Adipose tissue (tissue), 3 donors: ENCODE data around the gene AP3S1. TPM values are rescaled to one million over a fixed set of nuclear protein-coding genes. Genes with fewer than 3 reads are reported as not detected.
A peak's percentile ranks its signal among the peaks of the same experiment; 100 is the strongest.
"Not testable (repeated sequence)": the region's sequence is repeated elsewhere in the genome, so short reads cannot be mapped to it uniquely, and the experiment has no call there.

Experiments
- H3K27ac ChIP-seq: one replicate; pipeline ENCODE4 v1.5.1; 2013; ENCODE audit warnings: low read depth, low read length
- WGBS, 3 donors: extraction: QIAGEN DNeasy Blood & Tissue Kit; methylation state at CpG; one replicate each; pipeline ENCODE4 v1.1.7; 2013; 5-methylcytosine and 5-hydroxymethylcytosine counted together
- polyA plus RNA-seq, 3 donors: library from polyadenylated mRNA; stranded (reverse); fragments of 200-250 nt; gene quantifications; one replicate each; pipeline ENCODE4 v1.2.3, GENCODE V29; 2013
- donor health status: healthy with polysubstance abuse.
- donor health status: Bipolar disorder and iron deficiency.
- donor health status: healthy.

The AP3S1 gene
- polyA plus RNA-seq = 100 to 1,000 TPM in 1 of 3 donors, 10 to 100 TPM in 2; 43.0 to 127 (median 44.7) TPM

- 10% methylated on average over 65 of the region's 65 CpGs for WGBS, 3 donors
- peak within 1 kb of the TSS; percentile 30 for H3K27ac ChIP-seq
These were observed at the start of gene AP3S1, which contains the start of gene ATG12 for GRCh38 chr5:115841382-115842088. TSS of gene AP3S1 (plus strand) at chr5:115841935. CDS start at chr5:115842038, 103 bp downstream. TSS of gene ATG12 (minus strand) at chr5:115841565. CDS start at chr5:115841552, 13 bp downstream.

GRCh38 chr5:115795700-115796099 is 46.0 kb upstream of the AP3S1 start:
- 86 to 100% (median 94%) methylated on average over 1 of the region's 1 CpG for whole genome bisulfite sequencing, 3 donors
- no peak overlapping the region for H3K27ac ChIP-seq

GRCh38 chr5:115796656-115797055 is 45.1 kb upstream of the AP3S1 start:
- 79 to 91% (median 83%) methylated on average over 3 of the region's 3 CpGs for WGBS, 3 donors
- no peak overlapping the region for H3K27ac ChIP-seq

- no peak overlapping the region for H3K27ac ChIP-seq
- 31 to 54% (median 40%) methylated on average over 2 of the region's 2 CpGs for WGBS, 3 donors
These were observed 43.5 kb upstream of the AP3S1 start for GRCh38 chr5:115798252-115798651.

- WGBS, 3 donors = 68 to 87% (median 68%) methylated on average over 2 of the region's 2 CpGs
- no peak overlapping the region for H3K27ac ChIP-seq
These were observed 41.6 kb upstream of the AP3S1 start for GRCh38 chr5:115800108-115800507.

- no peak overlapping the region for H3K27ac ChIP-seq
- WGBS, 3 donors = 88 to 94% (median 89%) methylated on average over 2 of the region's 2 CpGs
These were observed 40.6 kb upstream of the AP3S1 start for GRCh38 chr5:115801152-115801551.

GRCh38 chr5:115801984-115802383 is 39.8 kb upstream of the AP3S1 start:
- 63 to 86% (median 67%) methylated on average over 1 of the region's 1 CpG for WGBS, 3 donors
- H3K27ac ChIP-seq = no peak overlapping the region

GRCh38 chr5:115806986-115807653 is 34.6 kb upstream of the AP3S1 start:
- H3K27ac ChIP-seq = no peak overlapping the region
- 30 to 83% (median 82%) methylated on average over 2 of the region's 2 CpGs for WGBS, 3 donors

GRCh38 chr5:115807654-115808052 is 34.1 kb upstream of the AP3S1 start:
- no peak overlapping the region for H3K27ac ChIP-seq
- WGBS, 3 donors = 87 to 91% (median 88%) methylated on average over 2 of the region's 2 CpGs

- H3K27ac ChIP-seq = not testable (repeated sequence)
- WGBS, 3 donors = 91 to 100% (median 97%) methylated on average over 2 of the region's 2 CpGs
These were observed 33.7 kb upstream of the AP3S1 start for GRCh38 chr5:115808066-115808465.

- H3K27ac ChIP-seq = no peak overlapping the region
- 67 to 81% (median 69%) methylated on average over 2 of the region's 2 CpGs for WGBS, 3 donors
These were observed 31.8 kb upstream of the AP3S1 start for GRCh38 chr5:115809946-115810345.

- H3K27ac ChIP-seq = no peak overlapping the region
These were observed 31.0 kb upstream of the AP3S1 start for GRCh38 chr5:115810761-115811160.

- H3K27ac ChIP-seq = no peak overlapping the region
These were observed 30.3 kb upstream of the AP3S1 start for GRCh38 chr5:115811406-115811805.

- no peak overlapping the region for H3K27ac ChIP-seq
- WGBS, 3 donors = 66 to 87% (median 87%) methylated on average over 1 of the region's 1 CpG
These were observed 29.4 kb upstream of the AP3S1 start for GRCh38 chr5:115812372-115812771.

GRCh38 chr5:115813719-115814118 is 28.0 kb upstream of the AP3S1 start:
- H3K27ac ChIP-seq = no peak overlapping the region
- 74 to 88% (median 78%) methylated on average over 5 of the region's 5 CpGs for WGBS, 3 donors

GRCh38 chr5:115815006-115815692 is 26.6 kb upstream of the AP3S1 start:
- 23 to 29% (median 25%) methylated on average over 21 of the region's 21 CpGs for WGBS, 3 donors

GRCh38 chr5:115815693-115816225 is 26.0 kb upstream of the AP3S1 start:
- WGBS, 3 donors = 1 to 3% (median 2%) methylated on average over 39 to 48 of the region's 48 CpGs
- no peak overlapping the region for H3K27ac ChIP-seq

More at GRCh38 chr5:115815006-115815692, 26.6 kb upstream of the AP3S1 start:
- H3K27ac ChIP-seq = no peak overlapping the region

GRCh38 chr5:115816226-115817081 is 25.3 kb upstream of the AP3S1 start, which contains the start of gene CDO1:
TSS of gene CDO1 (minus strand) at chr5:115816659. CDS start at chr5:115816397, 262 bp downstream.
- no peak within 1 kb of the TSS for H3K27ac ChIP-seq
- 1 to 5% (median 4%) methylated on average over 69 of the region's 69 CpGs for WGBS, 3 donors
